ENCODE data around the gene CAGE1.

DNA sequence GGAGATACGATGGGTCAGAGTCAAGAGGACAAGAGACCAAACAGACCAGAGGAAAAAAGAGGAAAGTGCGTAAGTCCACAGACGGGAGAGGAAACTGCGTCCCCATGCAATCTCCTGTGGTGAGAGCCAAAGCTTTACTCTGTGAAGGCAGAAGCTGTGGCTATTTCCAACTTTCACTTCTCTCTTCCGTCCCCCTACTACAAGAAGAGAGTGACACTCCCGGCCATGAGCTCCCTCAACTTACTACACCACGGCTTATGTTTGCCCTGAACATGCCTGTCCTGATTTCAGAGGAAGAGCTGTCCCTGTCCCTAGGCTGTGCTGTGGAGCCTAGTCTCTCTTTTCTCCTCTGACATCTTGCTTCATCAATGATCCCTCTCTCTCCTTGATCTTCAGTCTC, 65.0 kb downstream of the CAGE1 start:
- TF ChIP-seq, protein P1, sequence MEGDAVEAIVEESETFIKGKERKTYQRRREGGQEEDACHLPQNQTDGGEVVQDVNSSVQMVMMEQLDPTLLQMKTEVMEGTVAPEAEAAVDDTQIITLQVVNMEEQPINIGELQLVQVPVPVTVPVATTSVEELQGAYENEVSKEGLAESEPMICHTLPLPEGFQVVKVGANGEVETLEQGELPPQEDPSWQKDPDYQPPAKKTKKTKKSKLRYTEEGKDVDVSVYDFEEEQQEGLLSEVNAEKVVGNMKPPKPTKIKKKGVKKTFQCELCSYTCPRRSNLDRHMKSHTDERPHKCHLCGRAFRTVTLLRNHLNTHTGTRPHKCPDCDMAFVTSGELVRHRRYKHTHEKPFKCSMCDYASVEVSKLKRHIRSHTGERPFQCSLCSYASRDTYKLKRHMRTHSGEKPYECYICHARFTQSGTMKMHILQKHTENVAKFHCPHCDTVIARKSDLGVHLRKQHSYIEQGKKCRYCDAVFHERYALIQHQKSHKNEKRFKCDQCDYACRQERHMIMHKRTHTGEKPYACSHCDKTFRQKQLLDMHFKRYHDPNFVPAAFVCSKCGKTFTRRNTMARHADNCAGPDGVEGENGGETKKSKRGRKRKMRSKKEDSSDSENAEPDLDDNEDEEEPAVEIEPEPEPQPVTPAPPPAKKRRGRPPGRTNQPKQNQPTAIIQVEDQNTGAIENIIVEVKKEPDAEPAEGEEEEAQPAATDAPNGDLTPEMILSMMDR (IDR thresholded peaks at IDR 0.05): no peak
- TF ChIP-seq POLR2A (IDR thresholded peaks at IDR 0.05): no peak

Measured in body of pancreas (tissue), 4 donors.